ENCODE measurements around the gene CD34. TPM values are rescaled to one million over a fixed set of nuclear protein-coding genes. Genes with fewer than 3 reads are reported as not detected.

CD34 gene
- total RNA-seq = 10.3 and 18.3 TPM in 2 replicates

GRCh38 chr1:207910591-207911354 lies at the start of gene CD34:
Gene CD34, minus strand, starts transcription at chr1:207911125. Its CDS starts 45 bp downstream, at chr1:207911080.

Other genes with a start within 250 kb of the CD34 start
- 69.3 and 86.2 TPM in 2 replicates for gene CD46, start 159.1 kb downstream of the CD34 start, total RNA-seq